ENCODE measurements around the gene C1RL.
"Not testable (repeated sequence)": the region's sequence is repeated elsewhere in the genome, so short reads cannot be mapped to it uniquely, and the experiment has no call there.

The C1RL gene

GRCh38 chr12:7114008-7114407 is 5.0 kb upstream of the C1RL start:
- no peak for DNase-seq

GRCh38 chr12:7113389-7113871 is 4.4 kb upstream of the C1RL start:
- no peak for DNase-seq

GRCh38 chr12:7112041-7112440 is 3.0 kb upstream of the C1RL start:
- no peak for DNase-seq

- DNase-seq = no peak
Observed at GRCh38 chr12:7110661-7111060, 1.6 kb upstream of the C1RL start.

- no peak for DNase-seq
Observed at GRCh38 chr12:7109572-7109920, 532 bp upstream of the C1RL start.

GRCh38 chr12:7108003-7108795 is 815 bp downstream of the C1RL start:
- peak; percentile 67 for DNase-seq

GRCh38 chr12:7107636-7108002 is 1.4 kb downstream of the C1RL start:
- no peak for DNase-seq

- DNase-seq = not testable (repeated sequence)
Observed at GRCh38 chr12:7107181-7107580, 1.8 kb downstream of the C1RL start.

- DNase-seq = no peak
Observed at GRCh38 chr12:7106082-7106481, 2.9 kb downstream of the C1RL start.

- no peak for DNase-seq
Observed at GRCh38 chr12:7103837-7104584, 5.0 kb downstream of the C1RL start.

GRCh38 chr12:7102582-7102981 is 6.4 kb downstream of the C1RL start:
- DNase-seq = no peak

GRCh38 chr12:7101694-7102131 is 7.3 kb downstream of the C1RL start:
- DNase-seq = no peak

- DNase-seq = no peak
Observed at GRCh38 chr12:7101047-7101693, 7.8 kb downstream of the C1RL start.

- DNase-seq = peak; percentile 52
Observed at GRCh38 chr12:7100239-7100638, 8.8 kb downstream of the C1RL start.

GRCh38 chr12:7099290-7099996 is 9.6 kb downstream of the C1RL start:
- DNase-seq = peak; percentile 20

GRCh38 chr12:7096979-7097378 is 12.0 kb downstream of the C1RL start:
- DNase-seq = no peak

- no peak for DNase-seq
Observed at GRCh38 chr12:7096006-7096932, 12.7 kb downstream of the C1RL start.

GRCh38 chr12:7093892-7094291 is 15.1 kb downstream of the C1RL start:
- no peak for DNase-seq

GRCh38 chr12:7093486-7093885 is 15.5 kb downstream of the C1RL start:
- no peak for DNase-seq

GRCh38 chr12:7092986-7093460 is 16.0 kb downstream of the C1RL start:
- no peak for DNase-seq

- DNase-seq = no peak
Observed at GRCh38 chr12:7092229-7092985, 16.6 kb downstream of the C1RL start, which contains the start of gene C1R. Gene C1R (minus strand): TSS chr12:7092445. CDS start chr12:7092388, 57 bp downstream.

Data from DMS153 (cell line).